HG02798 (cell line): Measurements from ENCODE around the gene MIF4GD.

ENCODE experiments used
- ATAC-seq: cut with Tn5 transposase; IDR thresholded peaks from one replicate; pipeline ENCODE4 v1.9.1; 2021; ENCODE audit warnings: mild to moderate bottlenecking; ENCODE audit not compliant: unreplicated experiment, poor library complexity

The MIF4GD gene

GRCh38 chr17:75238684-75239191, 32.3 kb downstream of the MIF4GD start:
- no peak for ATAC-seq

- ATAC-seq, result no peak
Observed at GRCh38 chr17:75238020-75238580, 32.9 kb downstream of the MIF4GD start.

GRCh38 chr17:75237100-75238014, 33.7 kb downstream of the MIF4GD start:
- ATAC-seq, result no peak

- no peak for ATAC-seq
Observed at GRCh38 chr17:75232786-75233185, 38.2 kb downstream of the MIF4GD start.

DNA sequence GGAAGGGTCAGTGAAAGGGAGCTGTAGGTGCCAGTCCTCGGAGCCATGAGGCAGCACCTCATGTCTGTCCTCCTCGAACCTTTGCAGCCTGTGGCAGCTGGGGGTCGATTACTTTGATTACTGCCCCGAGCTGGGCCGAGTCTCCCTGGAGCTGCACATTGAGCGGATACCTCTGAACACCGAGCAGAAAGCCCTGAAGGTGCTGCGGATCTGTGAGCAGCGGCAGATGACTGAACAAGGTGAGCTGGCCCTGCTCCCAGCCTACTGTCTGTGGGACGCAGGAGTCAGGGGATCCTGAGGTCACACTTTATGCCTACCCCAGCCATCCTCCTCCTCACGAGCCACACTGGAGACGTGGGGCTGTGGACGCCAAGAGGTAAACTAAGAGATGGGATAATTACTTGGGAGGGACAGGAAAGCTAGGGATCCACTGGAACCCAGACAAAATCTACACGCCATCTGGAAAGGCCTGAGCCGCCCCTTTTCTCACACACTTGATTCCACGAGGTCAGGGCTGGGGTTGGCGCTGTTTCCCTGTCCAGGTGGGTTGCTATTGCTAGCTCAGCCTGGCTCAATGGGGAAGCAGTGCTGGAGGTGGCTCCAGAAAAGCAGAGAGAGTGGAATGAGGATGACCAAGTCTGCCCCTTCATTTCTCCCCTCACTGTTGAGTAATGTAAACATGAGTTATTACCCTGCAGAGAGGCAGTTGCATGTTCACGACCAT, 39.1 kb downstream of the MIF4GD start:
- no peak for ATAC-seq

DNA sequence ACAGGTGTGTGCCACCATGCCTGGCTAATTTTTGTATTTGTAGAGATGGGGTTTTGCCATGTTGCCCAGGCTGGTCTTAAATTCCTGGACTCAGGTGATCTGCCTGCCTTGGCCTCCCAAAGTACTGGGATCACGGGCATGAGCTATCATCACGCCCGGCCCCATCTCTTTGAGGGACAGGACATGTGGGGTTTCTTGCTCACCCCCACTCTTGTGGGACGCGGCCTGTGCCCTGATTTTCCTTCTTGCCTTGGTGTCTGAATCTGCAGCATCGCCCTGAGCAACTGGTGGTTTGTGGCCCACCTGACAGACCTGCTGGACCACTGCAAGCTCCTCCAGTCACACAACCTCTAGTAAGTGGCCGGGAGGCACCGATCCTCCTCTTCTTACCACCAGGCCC, 40.0 kb downstream of the MIF4GD start:
- ATAC-seq, result no peak

GRCh38 chr17:75228847-75229246, 42.2 kb downstream of the MIF4GD start:
- ATAC-seq, result no peak

DNA sequence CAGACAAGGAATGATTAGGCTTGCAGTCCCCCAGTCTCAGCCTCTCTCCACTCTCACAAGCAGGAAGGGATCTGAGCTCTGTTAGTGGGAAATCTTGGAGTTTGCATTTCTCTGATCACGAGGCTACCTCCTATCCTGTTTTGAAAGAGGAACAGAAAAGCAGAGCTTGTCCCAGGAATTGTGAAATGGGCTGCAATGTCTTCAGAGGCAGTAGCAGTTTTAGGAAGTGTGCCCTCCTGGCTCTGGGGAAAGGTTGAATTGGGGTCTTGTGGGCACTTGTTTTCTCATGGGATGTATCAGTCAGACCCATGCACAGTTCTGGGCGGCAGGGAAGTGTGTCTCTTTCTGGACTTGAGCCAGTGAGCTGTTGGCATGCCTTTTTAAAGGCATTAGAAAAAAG, 42.7 kb downstream of the MIF4GD start:
- no peak for ATAC-seq

- no peak for ATAC-seq
Observed at GRCh38 chr17:75227729-75228128, 43.3 kb downstream of the MIF4GD start.

GRCh38 chr17:75225016-75225415, 46.0 kb downstream of the MIF4GD start:
- ATAC-seq, result no peak

GRCh38 chr17:75219815-75220214, 51.2 kb downstream of the MIF4GD start:
- no peak for ATAC-seq

DNA sequence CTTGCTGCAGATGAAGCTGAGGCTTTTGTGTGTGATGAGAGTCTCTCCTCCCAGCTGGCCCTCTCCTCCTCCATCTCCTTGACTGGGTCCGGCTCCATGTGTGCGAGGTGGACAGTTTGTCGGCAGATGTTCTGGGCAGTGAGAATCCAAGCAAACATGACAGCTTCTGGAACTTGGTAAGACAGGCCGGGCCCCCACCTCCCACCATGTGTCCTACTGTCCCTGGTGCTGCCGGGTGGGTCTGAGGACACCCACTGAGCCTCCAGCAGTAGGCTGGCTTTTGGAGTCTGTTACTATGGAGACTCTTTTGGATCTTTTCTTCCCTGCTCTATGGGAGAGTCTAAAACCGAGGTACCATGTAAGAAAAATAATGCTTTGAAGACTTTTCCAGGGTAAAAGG, 52.9 kb downstream of the MIF4GD start:
- no peak for ATAC-seq
